ENCODE data around the gene ARHGEF10L.

ARHGEF10L gene

GRCh38 chr1:17711577-17711910, 172.0 kb downstream of the ARHGEF10L start:
- no peak for TF ChIP-seq CTCF (IDR thresholded peaks at IDR 0.05; ENCODE audit: control insufficient read depth, extremely low read depth, insufficient read depth)
- no peak for DNase-seq (ENCODE audit: low read depth)
- H3K4me3 ChIP-seq (ENCODE audit: low read depth, low read length), result no peak overlapping the region

- H3K4me3 ChIP-seq (ENCODE audit: low read depth, low read length), result no peak overlapping the region
- no peak for DNase-seq (ENCODE audit: low read depth)
- no peak for TF ChIP-seq CTCF (IDR thresholded peaks at IDR 0.05; ENCODE audit: control insufficient read depth, extremely low read depth, insufficient read depth)
These were observed 172.4 kb downstream of the ARHGEF10L start for GRCh38 chr1:17711941-17712340.

- no peak for DNase-seq (ENCODE audit: low read depth)
- no peak for TF ChIP-seq CTCF (IDR thresholded peaks at IDR 0.05; ENCODE audit: control insufficient read depth, extremely low read depth, insufficient read depth)
- H3K4me3 ChIP-seq (ENCODE audit: low read depth, low read length), result no peak overlapping the region
These were observed 174.5 kb downstream of the ARHGEF10L start for GRCh38 chr1:17713993-17714392.

GRCh38 chr1:17717594-17718535, 178.4 kb downstream of the ARHGEF10L start:
- no peak for TF ChIP-seq CTCF (IDR thresholded peaks at IDR 0.05; ENCODE audit: control insufficient read depth, extremely low read depth, insufficient read depth)
- no peak overlapping the region for H3K4me3 ChIP-seq (ENCODE audit: low read depth, low read length)
- no peak for DNase-seq (ENCODE audit: low read depth)

- no peak for DNase-seq (ENCODE audit: low read depth)
- TF ChIP-seq CTCF (IDR thresholded peaks at IDR 0.05; ENCODE audit: control insufficient read depth, extremely low read depth, insufficient read depth), result no peak
- H3K4me3 ChIP-seq (ENCODE audit: low read depth, low read length), result no peak overlapping the region
These were observed 180.4 kb downstream of the ARHGEF10L start for GRCh38 chr1:17719874-17720273.

- TF ChIP-seq CTCF (IDR thresholded peaks at IDR 0.05; ENCODE audit: control insufficient read depth, extremely low read depth, insufficient read depth), result no peak
- no peak overlapping the region for H3K4me3 ChIP-seq (ENCODE audit: low read depth, low read length)
- DNase-seq (ENCODE audit: low read depth), result no peak
These were observed 181.9 kb downstream of the ARHGEF10L start for GRCh38 chr1:17721444-17721843.

GRCh38 chr1:17723684-17724083, 184.2 kb downstream of the ARHGEF10L start:
- no peak for TF ChIP-seq CTCF (IDR thresholded peaks at IDR 0.05; ENCODE audit: control insufficient read depth, extremely low read depth, insufficient read depth)
- no peak overlapping the region for H3K4me3 ChIP-seq (ENCODE audit: low read depth, low read length)
- no peak for DNase-seq (ENCODE audit: low read depth)
